ENCODE measurements around the gene DMD.

GRCh38 chrX:31708116-31708515 lies 1503.2 kb downstream of the DMD start:
- TF ChIP-seq MAX (IDR thresholded peaks at IDR 0.05) (no peak), POLR2A (IDR thresholded peaks at IDR 0.05; ENCODE audit: low read length) (no peak), POLR2AphosphoS2 (conservative IDR thresholded peaks at IDR 0.05; ENCODE audit: low read length) (no peak), CTCF (IDR thresholded peaks at IDR 0.05) (no peak), CHD4 (IDR thresholded peaks at IDR 0.05; ENCODE audit: borderline replicate concordance) (no peak), BCL3 (IDR thresholded peaks at IDR 0.05) (no peak), HMGXB4 (CRISPR knock-in tag; IDR thresholded peaks at IDR 0.05; ENCODE audit: borderline replicate concordance) (no peak), RFX5 (IDR thresholded peaks at IDR 0.05) (no peak), EHF (CRISPR knock-in tag; IDR thresholded peaks at IDR 0.05) (no peak), PBX3 (IDR thresholded peaks at IDR 0.05) (no peak)
- TF ChIP-seq, protein P1, sequence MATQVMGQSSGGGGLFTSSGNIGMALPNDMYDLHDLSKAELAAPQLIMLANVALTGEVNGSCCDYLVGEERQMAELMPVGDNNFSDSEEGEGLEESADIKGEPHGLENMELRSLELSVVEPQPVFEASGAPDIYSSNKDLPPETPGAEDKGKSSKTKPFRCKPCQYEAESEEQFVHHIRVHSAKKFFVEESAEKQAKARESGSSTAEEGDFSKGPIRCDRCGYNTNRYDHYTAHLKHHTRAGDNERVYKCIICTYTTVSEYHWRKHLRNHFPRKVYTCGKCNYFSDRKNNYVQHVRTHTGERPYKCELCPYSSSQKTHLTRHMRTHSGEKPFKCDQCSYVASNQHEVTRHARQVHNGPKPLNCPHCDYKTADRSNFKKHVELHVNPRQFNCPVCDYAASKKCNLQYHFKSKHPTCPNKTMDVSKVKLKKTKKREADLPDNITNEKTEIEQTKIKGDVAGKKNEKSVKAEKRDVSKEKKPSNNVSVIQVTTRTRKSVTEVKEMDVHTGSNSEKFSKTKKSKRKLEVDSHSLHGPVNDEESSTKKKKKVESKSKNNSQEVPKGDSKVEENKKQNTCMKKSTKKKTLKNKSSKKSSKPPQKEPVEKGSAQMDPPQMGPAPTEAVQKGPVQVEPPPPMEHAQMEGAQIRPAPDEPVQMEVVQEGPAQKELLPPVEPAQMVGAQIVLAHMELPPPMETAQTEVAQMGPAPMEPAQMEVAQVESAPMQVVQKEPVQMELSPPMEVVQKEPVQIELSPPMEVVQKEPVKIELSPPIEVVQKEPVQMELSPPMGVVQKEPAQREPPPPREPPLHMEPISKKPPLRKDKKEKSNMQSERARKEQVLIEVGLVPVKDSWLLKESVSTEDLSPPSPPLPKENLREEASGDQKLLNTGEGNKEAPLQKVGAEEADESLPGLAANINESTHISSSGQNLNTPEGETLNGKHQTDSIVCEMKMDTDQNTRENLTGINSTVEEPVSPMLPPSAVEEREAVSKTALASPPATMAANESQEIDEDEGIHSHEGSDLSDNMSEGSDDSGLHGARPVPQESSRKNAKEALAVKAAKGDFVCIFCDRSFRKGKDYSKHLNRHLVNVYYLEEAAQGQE (IDR thresholded peaks at IDR 0.05): no peak

Measured in A549 (cell line).